GM19351 (cell line): Measurements from ENCODE around the gene LILRA6.
"Not testable (repeated sequence)": the region's sequence is repeated elsewhere in the genome, so short reads cannot be mapped to it uniquely, and the experiment has no call there.

Experiments
- ATAC-seq: cut with Tn5 transposase; IDR thresholded peaks from one replicate; pipeline ENCODE4 v1.9.1; 2021; ENCODE audit warnings: mild to moderate bottlenecking, moderate library complexity; ENCODE audit not compliant: unreplicated experiment

Gene LILRA6

GRCh38 chr19:54208784-54209057 is 33.9 kb downstream of the LILRA6 start:
- no peak for ATAC-seq

GRCh38 chr19:54207983-54208783 is 34.4 kb downstream of the LILRA6 start:
- peak; percentile 54 for ATAC-seq

GRCh38 chr19:54207676-54207982 is 35.0 kb downstream of the LILRA6 start:
- ATAC-seq, result no peak

- ATAC-seq, result not testable (repeated sequence)
Measured at GRCh38 chr19:54207193-54207592, 35.4 kb downstream of the LILRA6 start.

GRCh38 chr19:54206831-54207177 is 35.8 kb downstream of the LILRA6 start:
- no peak for ATAC-seq

- ATAC-seq, result no peak
Measured at GRCh38 chr19:54206030-54206830, 36.4 kb downstream of the LILRA6 start.

GRCh38 chr19:54204767-54205468 is 37.7 kb downstream of the LILRA6 start:
- ATAC-seq, result no peak

GRCh38 chr19:54203151-54203611 is 39.4 kb downstream of the LILRA6 start:
- ATAC-seq, result no peak

- ATAC-seq, result no peak
Measured at GRCh38 chr19:54201980-54202379, 40.6 kb downstream of the LILRA6 start.

- no peak for ATAC-seq
Measured at GRCh38 chr19:54201172-54201701, 41.4 kb downstream of the LILRA6 start.

- ATAC-seq, result no peak
Measured at GRCh38 chr19:54199401-54199800, 43.2 kb downstream of the LILRA6 start.

GRCh38 chr19:54197121-54197520 is 45.5 kb downstream of the LILRA6 start:
- ATAC-seq, result no peak

- ATAC-seq, result no peak
Measured at GRCh38 chr19:54196536-54196935, 46.1 kb downstream of the LILRA6 start.

- not testable (repeated sequence) for ATAC-seq
Measured at GRCh38 chr19:54194463-54194862, 48.1 kb downstream of the LILRA6 start.

- ATAC-seq, result no peak
Measured at GRCh38 chr19:54193011-54193410, 49.6 kb downstream of the LILRA6 start.

- no peak for ATAC-seq
Measured at GRCh38 chr19:54191811-54192453, 50.7 kb downstream of the LILRA6 start.

GRCh38 chr19:54191011-54191810 is 51.4 kb downstream of the LILRA6 start, which contains the start of gene TSEN34:
TSEN34 (plus strand) TSS chr19:54191308; CDS start chr19:54191365, 57 bp downstream.
- peak; percentile 25 for ATAC-seq

- peak; percentile 49 for ATAC-seq
Measured at GRCh38 chr19:54190503-54191010, 52.0 kb downstream of the LILRA6 start.

GRCh38 chr19:54189735-54190502 is 52.7 kb downstream of the LILRA6 start:
- peak; percentile 41 for ATAC-seq
